ENCODE results near the gene HMCN1. TPM values are rescaled to one million over a fixed set of nuclear protein-coding genes. Genes with fewer than 3 reads are reported as not detected.

Gene HMCN1
- total RNA-seq, 6 donors from 2014 or later: 15.7 to 43.3 (median 27.2) TPM

DNA sequence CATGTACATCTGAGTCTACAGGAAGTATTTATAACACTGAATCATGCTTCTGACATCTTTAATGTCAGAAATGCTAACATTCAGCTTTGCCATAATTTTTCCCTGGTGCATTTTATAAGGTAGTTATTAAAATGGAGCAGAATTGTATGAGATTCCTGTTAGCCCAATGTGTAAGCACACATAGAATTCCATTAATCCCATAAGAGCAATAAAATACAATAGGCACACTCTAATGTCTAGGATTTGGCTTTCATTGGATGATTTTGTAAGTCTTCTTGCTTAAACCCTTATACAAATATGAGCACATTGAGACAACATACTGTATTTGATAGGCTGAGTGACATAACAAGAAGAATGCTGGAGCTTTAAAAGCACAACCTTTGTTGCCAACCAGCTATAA lies 256.4 kb downstream of the HMCN1 start:
- TF ChIP-seq POLR2A (IDR thresholded peaks at IDR 0.05) (no peak), EP300 (IDR thresholded peaks at IDR 0.05) (no peak), POLR2AphosphoS5 (IDR thresholded peaks at IDR 0.05) (no peak)
- TF ChIP-seq, protein P1, sequence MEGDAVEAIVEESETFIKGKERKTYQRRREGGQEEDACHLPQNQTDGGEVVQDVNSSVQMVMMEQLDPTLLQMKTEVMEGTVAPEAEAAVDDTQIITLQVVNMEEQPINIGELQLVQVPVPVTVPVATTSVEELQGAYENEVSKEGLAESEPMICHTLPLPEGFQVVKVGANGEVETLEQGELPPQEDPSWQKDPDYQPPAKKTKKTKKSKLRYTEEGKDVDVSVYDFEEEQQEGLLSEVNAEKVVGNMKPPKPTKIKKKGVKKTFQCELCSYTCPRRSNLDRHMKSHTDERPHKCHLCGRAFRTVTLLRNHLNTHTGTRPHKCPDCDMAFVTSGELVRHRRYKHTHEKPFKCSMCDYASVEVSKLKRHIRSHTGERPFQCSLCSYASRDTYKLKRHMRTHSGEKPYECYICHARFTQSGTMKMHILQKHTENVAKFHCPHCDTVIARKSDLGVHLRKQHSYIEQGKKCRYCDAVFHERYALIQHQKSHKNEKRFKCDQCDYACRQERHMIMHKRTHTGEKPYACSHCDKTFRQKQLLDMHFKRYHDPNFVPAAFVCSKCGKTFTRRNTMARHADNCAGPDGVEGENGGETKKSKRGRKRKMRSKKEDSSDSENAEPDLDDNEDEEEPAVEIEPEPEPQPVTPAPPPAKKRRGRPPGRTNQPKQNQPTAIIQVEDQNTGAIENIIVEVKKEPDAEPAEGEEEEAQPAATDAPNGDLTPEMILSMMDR (IDR thresholded peaks at IDR 0.05): no peak
- H3K9me3 ChIP-seq: no peaks in the 10 kb centered on the region
- no peak for DNase-seq
- H3K4me1 ChIP-seq: no peaks in the 10 kb centered on the region
- no peak overlapping the region for H3K27ac ChIP-seq
- no peak overlapping the region for H3K4me3 ChIP-seq
- H3K36me3 ChIP-seq: peaks cover 0 to 4% (median 0%) of the 10 kb centered on the region in 4 donors
- no peaks in the 10 kb centered on the region for H3K27me3 ChIP-seq
- ATAC-seq (ENCODE audit: low FRiP score in 2 of 2): no peak

- ATAC-seq (ENCODE audit: low FRiP score in 2 of 2): no peak
These were observed 257.1 kb downstream of the HMCN1 start for GRCh38 chr1:185991266-185991665.

GRCh38 chr1:185996211-185996610 lies 262.0 kb downstream of the HMCN1 start:
- H3K27me3 ChIP-seq: no peaks in the 10 kb centered on the region
- no peak overlapping the region for H3K27ac ChIP-seq
- H3K36me3 ChIP-seq: no peaks in the 10 kb centered on the region
- WGBS, 2 donors: 66 to 75% methylated on average over 2 of the region's 2 CpGs
- no peak overlapping the region for H3K4me3 ChIP-seq
- DNase-seq (no peak), ATAC-seq (ENCODE audit: low FRiP score in 2 of 2) (peak in 1 of 2 donors; percentile 75)
- no peak for TF ChIP-seq EP300 (IDR thresholded peaks at IDR 0.05)
- TF ChIP-seq, protein P1 (IDR thresholded peaks at IDR 0.05): no peak
- no peaks in the 10 kb centered on the region for H3K4me1 ChIP-seq
- no peaks in the 10 kb centered on the region for H3K9me3 ChIP-seq

More at GRCh38 chr1:185991266-185991665, 257.1 kb downstream of the HMCN1 start:
- Histone ChIP-seq H3K27ac (no peak overlapping the region), H3K4me1 (no peaks in the 10 kb centered on the region), H3K27me3 (no peaks in the 10 kb centered on the region), H3K36me3 (peaks cover 0 to 4% (median 0%) of the 10 kb centered on the region in 4 donors), H3K9me3 (no peaks in the 10 kb centered on the region), H3K4me3 (no peak overlapping the region)
- 87 to 96% methylated on average over 2 of the region's 2 CpGs for WGBS, 2 donors
- no peak for DNase-seq
- TF ChIP-seq POLR2AphosphoS5 (IDR thresholded peaks at IDR 0.05): no peak
- no peak for TF ChIP-seq POLR2A (IDR thresholded peaks at IDR 0.05)
- TF ChIP-seq, protein P1 (IDR thresholded peaks at IDR 0.05): no peak
- no peak for TF ChIP-seq EP300 (IDR thresholded peaks at IDR 0.05)

- Histone ChIP-seq H3K27ac (no peak overlapping the region), H3K27me3 (no peaks in the 10 kb centered on the region), H3K9me3 (no peaks in the 10 kb centered on the region), H3K4me3 (no peak overlapping the region), H3K36me3 (no peaks in the 10 kb centered on the region), H3K4me1 (no peaks in the 10 kb centered on the region)
- WGBS, 2 donors: 87 to 91% methylated on average over 2 of the region's 2 CpGs
- no peak for ATAC-seq (ENCODE audit: low FRiP score in 2 of 2)
- TF ChIP-seq POLR2A (IDR thresholded peaks at IDR 0.05) (no peak), EP300 (IDR thresholded peaks at IDR 0.05) (no peak), POLR2AphosphoS5 (IDR thresholded peaks at IDR 0.05) (no peak)
- TF ChIP-seq, protein P1 (IDR thresholded peaks at IDR 0.05): no peak
- no peak for DNase-seq
These were observed 264.2 kb downstream of the HMCN1 start for GRCh38 chr1:185998391-185998790.

DNA sequence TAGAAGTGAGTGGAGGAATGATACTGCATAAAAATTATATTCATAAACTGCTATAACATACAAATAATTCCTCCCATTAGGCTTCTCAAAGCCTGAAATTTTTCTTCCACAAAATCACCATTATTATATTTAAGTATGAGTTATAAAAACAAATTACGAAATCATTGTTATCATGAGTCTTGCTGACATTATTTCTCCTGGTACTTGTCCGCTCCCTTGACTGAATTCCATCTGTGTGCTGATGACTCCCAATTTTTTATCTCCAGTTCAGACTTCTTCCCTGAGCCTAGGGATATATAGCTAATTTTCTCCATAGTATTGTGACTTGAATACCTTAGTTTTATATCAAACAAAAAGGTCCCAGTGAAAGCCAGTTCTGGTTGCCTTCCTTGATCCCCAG lies 268.2 kb downstream of the HMCN1 start:
- Histone ChIP-seq H3K27me3 (no peaks in the 10 kb centered on the region), H3K4me3 (no peak overlapping the region), H3K27ac (no peak overlapping the region), H3K9me3 (no peaks in the 10 kb centered on the region), H3K4me1 (no peaks in the 10 kb centered on the region), H3K36me3 (no peaks in the 10 kb centered on the region)
- no peak for ATAC-seq (ENCODE audit: low FRiP score in 2 of 2)
- no peak for TF ChIP-seq EP300 (IDR thresholded peaks at IDR 0.05)
- TF ChIP-seq POLR2A (IDR thresholded peaks at IDR 0.05): no peak
- TF ChIP-seq, protein P1 (IDR thresholded peaks at IDR 0.05): no peak
- no peak for TF ChIP-seq POLR2AphosphoS5 (IDR thresholded peaks at IDR 0.05)
- no peak for DNase-seq
- WGBS, 2 donors: 84 to 86% methylated on average over 2 of the region's 2 CpGs

All from upper lobe of left lung (tissue), 6 donors.